Putamen (tissue), 1 donor: ENCODE data around the gene ZFHX3.

Experiments used
- DNase-seq: peaks from one replicate; pipeline ENCODE4 v3.0.0-alpha.2; 2016; ENCODE audit warnings: low spot score

The ZFHX3 gene

DNA sequence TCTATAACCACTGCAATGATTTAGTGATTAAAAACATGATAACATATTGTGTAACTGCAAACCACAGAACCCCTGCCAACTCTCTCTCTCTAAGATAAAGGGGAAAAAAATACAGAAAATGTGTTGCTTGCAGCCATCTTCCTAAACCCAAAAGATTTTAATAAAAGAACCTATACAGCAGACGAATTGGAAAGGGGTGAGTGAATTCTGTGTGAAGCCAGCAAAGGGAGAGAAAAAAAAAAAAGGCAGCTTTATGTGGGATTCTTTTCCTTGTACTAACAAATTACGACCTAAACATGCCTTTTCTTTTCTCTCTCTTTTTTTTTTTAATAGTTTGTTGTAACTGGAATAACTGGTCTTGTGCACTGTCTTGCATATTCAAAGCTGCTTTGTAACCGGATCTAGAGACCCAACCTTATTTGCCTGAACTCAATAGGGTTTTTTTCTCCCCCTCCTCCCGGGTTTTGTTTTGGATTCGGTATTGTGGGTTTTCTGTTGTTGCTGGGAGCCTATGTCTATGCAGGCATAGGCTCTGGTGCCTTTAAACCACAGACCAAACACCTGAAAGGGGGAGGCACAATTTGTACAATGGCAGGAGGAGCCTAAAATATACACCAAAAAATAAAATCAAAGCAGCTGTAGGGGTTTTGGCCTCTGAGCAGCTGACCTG lies 7.0 kb upstream of the ZFHX3 start:
- no peak for DNase-seq

DNA sequence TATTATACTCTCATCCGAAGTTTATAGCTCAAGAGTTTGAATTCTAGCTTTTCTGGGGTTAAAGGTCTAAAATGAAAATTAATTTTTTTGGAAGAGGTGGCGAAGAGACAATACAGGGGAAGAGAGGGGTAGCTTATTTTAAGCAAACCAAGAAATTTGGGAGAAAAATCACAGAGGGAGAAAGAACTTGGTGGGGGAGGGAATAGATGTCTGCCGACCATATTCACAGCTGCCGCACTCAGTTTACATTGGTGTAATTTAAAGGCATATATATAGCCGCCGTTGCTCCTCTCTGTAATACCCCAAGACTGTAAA lies 6.5 kb upstream of the ZFHX3 start:
- no peak for DNase-seq

DNA sequence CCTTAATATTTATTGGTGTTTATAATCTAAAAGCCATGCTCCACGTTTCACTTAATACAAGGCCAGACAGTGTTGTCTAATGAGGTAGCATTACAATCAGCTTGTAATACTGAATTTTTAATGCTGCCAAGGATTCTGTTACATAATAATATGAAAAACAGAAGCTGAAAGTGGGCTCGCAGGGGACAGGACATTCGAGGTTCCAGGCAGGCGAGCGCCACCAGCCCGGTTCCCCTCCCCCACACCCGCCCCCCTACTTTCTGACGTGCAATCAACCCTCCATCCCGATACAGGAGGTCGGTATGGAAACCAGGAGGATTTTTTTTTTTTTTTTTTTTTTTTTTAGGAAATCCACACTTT lies 6.2 kb upstream of the ZFHX3 start:
- DNase-seq = no peak

DNA sequence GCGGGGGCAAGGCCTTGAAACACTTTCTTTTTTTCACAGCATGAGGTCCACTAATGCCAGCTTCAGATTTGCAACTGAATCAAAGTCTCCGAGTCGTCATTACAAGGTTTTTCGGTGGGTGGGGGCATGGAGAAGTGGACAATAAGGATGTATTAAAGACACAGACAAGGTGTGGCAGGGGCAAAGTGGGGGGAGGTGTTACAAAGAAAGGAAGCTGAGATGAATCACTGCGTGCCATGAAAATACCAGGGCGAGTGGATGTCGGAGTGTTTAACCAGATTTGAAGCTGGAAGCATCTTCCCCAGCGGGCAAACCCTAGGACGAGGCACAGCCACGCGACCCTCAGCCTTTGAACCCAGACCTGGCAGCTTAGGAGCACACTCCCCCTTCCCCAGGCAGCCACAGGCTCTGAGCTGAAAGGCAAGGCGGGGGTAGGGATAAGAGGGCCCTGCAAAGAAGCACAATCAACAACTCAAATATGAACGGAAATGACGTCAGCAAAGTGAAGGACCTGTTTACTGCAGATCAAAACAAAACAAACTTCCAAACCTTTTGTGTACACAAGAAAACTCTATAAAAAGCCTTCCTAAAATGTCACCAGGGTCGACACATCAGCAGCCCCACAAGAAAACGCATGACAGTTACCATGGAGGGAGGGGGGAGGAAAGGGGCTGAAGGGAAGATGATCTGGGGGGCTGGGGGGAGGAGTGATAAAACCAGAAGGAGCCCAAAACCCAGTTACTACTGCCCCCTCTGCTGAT lies 5.6 kb upstream of the ZFHX3 start:
- no peak for DNase-seq

DNA sequence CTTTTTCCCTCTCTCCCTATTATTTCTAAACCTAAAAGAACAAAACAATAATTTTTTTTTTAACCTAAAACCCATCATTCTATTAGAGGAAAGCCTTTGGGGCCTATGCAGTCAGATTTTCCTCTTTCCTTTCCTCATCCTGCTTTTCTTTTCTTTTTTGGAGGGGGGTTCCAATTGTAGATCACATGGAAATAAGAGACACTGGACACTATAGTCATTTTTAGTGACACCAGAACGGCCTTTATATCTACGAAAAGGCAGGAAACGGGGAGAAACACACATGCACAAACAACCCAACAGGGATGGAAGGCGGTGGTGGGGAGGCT lies 5.1 kb upstream of the ZFHX3 start:
- DNase-seq = no peak

DNA sequence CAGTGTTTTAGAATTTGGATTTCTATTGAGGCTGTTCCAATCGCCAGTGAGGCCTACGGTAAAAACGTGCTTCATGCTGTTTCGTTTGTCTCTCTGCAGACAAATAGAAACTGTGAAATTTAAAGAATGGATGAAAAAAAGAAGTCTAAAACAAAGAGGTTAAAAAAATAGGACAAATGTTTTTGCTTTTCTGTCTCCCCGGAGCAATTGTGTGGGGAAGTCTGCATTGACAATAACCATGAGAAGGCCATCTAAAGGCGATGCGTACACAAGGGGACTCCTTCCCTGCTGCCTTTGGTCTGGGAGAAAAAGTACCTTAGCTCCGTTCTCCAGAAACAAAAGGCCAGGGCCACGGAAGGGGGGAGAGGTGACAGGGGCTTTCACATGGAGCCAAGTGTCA lies 4.6 kb upstream of the ZFHX3 start:
- DNase-seq = no peak

DNA sequence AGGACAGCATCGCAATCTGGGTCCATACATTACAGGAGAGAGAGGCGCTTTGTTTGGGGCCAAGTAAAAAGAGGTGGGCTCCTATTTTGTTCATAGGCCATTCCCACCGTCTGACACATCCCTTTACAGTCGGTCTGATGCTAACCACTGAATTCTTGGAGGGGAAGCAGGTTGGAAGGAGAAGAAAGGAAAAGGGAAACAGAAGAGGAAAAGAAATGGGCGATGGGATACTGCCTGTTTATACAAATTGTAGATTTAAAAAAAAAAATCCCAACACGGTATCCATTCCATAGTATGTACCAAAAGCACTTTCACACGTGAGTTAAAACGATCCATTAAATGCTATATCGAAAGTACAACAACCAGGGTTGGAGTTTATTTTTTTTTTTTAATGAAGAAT lies 4.0 kb upstream of the ZFHX3 start:
- no peak for DNase-seq

DNA sequence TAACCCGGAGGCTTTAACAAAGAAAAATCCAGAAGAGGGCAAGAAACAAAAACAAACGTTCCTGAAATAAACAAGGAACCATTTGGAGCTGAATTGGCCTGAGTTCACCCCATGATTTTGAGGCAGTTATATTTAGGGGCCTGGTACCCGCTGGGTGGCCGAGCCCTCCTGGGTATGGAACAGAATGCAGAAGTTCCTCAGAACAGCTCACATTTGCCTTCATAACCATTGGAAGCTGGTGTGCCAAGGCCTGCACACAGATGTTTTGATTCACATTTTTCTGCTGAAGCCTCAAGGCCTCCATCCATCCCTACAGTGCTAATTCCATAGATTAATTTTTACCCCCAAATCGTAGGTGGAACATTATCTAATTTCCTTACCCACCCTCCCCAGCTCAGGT lies 3.3 kb upstream of the ZFHX3 start:
- no peak for DNase-seq

DNA sequence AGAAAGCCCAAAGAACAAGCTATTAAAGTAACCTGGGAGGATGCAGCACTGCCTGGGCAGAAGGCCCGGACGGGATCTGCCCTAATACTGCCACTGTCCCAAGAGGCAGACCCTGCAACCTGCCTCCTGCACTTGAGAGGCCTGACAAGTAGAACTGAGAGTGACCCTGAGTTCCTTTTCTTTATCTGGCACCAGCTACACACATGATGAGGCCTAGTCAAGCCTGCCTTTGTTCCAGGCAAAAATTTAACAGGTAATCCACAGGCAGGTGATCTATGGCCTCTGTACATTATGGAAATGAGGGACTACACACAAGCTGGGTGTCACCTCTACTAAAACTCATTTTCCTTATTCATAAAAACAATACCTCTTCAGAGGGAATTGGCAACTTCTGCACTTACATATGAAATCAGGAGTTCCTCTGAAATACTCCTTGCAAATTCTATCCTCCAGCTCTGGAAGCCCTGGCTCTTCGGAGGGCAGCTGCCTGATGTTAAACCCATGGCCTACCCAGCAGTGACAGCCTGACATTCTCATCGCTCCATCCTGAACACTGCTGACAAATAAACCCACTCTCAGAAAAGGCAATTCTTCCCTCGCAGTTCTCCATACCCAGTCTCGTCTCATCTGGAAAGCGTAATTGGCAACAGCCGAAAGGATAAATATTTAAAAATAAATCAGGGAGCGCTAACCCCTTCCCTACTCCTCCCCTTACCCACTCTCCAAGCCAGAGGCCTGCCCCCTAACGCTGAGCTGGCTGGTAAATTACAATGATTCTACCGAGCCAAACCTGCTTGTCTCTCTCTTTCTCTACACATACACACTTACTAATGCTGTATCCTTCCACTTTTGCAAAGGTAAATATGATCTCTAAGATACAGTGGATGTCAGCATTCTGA lies 2.5 kb upstream of the ZFHX3 start:
- DNase-seq = no peak

DNA sequence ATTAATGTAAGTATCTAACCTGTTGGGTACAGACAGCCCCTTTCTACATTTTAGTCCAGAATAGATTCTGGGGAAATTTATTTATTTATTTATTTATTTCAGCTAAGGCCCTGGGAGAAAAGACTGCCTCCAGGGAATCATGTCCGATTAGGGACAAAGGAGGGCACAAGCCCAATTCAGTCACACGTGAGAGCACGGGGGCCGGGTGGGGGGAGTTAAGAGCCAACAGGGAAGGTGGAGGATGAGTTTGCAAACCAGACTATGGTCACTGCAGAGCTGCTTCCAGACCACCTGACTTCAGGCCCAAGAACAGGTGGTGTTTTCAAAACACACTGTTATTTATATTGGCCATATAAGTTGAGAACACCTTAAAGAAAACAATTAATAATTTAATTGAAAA lies 1.6 kb upstream of the ZFHX3 start:
- no peak for DNase-seq

DNA sequence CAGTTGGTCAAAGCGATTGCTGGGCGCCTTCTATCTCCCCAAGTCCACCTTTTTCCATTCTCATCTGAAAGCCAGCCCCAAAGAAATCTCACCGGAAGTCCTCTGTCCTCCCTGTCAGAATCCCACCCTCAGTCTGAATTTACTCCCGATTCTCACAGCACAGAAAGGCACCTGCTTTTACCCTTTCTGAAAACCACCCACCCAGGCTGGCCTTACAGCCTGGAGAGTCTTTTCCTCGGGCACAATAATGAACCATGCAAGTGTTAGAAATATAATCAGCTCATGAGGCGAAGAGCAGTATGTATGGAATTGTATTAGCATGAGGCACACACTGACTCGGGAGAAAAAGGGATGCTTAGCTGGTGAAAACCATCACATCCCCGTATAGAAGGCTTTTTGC lies 1.2 kb upstream of the ZFHX3 start:
- no peak for DNase-seq

DNA sequence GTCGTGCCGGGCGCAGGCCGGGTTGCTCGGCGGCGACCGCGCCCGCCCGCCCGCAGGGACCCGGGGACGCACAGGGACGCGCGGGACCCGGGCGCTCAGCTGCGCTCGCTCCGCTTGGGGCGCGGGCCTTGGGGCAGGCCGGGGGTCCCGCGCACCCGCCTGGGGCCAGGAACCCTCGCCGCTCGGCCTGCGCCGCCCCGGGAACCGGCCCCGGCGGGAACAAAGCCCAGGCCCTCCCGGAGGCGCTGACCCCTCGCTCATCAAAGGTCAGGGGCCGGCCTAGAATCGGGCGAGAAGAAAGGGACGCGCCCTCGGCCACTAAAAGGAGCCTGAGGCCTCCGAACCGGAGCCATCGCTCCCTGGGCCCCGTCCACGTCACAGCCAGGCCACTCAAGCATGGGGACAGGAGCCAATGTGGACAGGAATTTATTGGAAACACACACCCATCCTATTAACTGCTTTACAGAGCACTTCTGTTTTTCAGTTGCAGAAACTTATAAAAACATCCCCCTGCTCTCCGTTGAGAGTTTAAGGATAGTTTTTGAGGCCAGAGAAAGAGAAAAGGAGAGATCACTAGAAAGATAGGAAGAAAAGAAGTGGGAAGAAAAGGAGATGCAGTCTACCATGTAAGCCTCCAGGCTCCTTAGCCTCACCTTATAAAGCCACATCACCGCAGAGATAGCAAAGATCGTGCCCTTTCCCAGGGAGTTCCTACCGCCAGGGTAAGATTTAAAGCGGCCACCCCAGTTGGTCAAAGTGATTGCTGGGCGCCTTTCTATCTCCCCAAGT lies 558 bp upstream of the ZFHX3 start:
- no peak for DNase-seq

DNA sequence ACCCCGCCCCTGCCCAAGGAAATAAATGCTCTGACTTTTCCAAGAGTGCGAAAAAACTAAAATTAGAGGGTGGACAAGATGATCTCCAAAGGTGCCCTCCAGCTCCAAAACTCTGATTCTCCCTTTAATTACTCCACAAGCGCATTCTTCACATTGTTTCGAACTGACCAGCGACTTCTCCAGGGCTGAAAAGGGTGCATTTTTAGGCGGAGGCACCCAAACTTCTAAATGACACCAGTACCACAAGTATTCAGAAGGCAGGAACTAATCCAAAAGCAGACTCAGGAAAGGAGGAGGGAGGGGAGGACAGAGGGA lies 750 bp downstream of the ZFHX3 start:
- no peak for DNase-seq

DNA sequence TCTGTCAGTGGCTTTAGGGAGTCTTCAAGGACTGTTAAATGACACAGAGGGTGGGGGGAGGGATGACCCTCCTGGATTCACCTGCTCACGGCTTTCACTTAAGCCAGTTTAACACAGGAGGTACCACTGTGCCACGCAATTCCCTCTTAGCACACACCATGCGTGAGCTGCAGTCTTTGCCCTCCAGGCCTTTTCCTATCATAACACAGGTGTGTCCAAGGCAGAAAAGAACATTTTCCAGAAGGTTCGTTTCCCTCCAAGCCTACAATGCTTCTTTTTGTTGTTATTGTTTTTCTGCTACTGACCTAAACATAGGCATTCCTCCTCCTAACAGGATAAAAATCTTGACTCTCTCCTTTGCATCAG lies 1.1 kb downstream of the ZFHX3 start:
- no peak for DNase-seq

DNA sequence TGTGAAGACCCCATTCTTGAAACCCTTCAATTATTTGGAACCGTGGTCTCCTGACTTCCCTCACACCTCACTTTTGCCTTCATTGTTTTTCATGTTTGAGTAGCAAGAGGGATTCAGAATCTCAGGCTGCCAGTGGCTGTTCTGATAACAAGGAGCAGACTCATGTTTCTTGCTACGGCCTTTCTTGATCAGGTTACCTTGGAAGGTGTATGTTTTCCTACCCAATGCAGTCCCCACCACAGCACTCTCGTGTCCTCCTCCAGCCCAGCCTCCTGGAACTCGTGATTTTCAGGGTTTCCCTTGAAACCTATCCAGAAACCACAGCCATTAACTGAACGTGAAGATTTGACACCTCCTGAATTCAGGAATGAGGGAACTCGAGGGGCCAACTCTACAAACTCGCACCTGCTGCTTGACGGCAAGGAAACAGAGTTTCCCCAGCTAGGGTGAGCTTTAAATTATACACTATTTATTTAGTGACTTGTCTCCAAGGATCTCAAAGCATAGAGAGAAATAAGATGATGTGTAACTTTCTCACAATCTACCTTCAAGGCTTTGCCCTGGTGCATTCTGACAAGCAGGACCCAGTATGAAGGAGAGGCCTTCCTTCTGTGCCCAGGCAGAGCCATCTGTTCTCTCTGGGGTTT lies 1.6 kb downstream of the ZFHX3 start:
- no peak for DNase-seq

DNA sequence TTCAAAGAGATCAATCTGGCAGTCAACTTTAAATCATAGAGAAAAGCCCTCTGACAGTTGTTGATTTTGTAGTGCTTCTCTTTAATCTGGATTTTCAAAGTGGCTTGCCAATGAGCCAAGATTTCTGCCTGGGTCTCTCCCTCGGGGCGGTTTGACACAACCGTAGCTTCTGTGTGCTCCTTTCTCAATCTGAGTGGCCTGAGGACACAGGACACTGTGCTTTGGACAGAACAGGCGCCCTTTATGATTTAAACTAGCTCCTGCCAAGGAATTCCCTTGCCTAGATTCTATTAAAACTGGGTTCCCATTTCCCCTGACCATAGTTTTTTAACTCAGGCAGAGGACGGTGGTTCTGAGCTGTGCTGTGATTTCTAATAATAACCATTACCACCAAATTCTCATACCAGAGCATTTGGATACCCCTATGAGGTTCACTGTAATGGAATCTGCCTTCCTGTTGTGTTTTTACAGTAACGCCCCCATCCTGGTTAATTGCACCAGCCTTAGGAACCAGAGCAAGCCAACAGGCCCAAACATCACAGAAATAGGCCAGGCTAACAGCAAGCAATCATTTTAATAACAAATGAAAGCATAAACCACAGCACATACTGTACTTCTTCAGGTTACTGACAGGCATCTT lies 4.0 kb downstream of the ZFHX3 start:
- no peak for DNase-seq

DNA sequence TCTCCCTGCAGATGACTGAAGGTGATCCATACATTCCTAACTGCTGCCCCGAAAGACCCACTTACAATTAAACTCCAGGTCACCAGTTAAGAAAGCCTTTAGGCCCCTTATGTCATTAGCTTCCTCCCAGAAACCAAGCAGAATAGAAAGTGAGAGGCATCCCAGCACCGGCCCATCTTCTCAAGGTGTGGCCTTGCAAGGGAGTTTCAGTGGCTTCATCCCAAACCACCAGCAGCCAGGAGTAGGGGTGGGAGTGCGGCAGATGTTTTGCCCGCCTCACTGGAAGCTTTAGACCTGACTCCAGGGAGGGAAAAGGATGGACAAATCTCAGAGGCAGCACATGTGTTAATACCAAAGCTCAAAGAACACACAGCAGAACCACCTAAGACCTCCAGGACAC lies 5.1 kb downstream of the ZFHX3 start:
- DNase-seq = no peak

DNA sequence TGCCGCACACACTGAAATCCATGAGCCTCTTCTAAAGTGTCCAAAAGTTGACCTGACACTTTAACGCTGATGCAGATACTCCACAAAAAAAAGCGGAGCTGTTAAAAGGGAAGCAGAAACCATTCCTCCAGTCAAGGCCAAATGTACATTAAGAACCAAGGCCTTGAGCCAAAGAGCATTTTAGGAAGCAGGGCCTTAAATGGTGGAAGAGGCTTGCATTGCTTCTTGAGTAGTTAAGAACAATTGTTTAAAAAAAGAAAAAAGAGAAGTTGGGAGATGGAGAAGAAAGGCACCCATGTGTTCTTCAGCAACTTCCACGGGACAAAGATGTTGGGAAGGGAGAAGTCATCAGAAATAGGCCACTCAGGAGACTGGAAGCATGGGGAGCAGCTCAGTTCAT lies 6.3 kb downstream of the ZFHX3 start:
- DNase-seq = no peak

DNA sequence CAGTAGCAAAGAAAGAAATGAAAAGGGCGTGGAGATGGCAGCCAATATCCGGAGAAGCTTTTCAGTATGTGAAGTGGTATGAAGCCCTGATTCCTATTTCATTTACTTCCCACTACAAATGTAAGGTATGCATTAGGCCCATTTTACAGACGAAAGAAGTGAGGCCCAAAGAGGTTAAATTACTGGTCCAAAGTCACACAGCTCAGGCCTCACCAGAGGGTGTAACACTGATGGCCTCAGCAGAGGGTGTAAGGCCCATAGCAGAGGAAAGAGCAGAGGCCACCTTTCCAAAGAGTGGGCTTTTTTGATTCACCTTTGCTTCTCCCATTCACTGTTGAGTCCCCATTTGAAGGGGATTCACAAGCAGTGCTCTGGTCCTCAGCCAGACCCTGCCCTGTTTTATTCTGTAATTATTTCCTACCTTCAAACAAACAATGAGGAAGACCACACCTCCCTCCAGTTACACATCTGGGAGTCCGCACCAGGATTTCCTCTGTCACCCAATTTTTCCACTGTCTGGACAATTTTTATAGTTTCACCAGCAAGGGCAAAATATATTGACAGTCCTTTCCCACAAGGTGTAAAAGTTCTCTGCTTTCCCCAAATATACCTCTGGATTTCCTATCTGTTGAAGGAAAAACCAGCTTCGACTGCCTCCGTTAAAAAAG lies 7.1 kb downstream of the ZFHX3 start:
- no peak for DNase-seq

DNA sequence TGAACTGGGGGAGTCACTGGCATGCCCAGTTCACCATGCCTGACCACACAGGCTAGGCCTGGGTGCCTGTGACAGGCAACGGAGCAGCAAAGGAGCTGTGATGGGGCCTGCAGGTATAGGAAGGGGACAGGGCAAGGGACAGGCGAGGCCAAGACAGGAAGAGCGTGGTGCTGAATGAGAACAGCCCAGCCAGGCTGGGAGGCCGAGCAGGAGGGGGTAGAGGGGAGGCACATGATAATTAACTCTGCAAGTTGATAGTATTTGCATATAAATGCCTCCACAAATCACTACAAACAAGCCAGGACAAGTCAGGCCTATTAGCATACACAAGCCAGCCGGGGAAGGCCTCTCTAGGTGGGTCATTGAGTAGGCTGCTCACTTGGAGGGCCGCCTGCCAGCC lies 7.8 kb downstream of the ZFHX3 start:
- no peak for DNase-seq

DNA sequence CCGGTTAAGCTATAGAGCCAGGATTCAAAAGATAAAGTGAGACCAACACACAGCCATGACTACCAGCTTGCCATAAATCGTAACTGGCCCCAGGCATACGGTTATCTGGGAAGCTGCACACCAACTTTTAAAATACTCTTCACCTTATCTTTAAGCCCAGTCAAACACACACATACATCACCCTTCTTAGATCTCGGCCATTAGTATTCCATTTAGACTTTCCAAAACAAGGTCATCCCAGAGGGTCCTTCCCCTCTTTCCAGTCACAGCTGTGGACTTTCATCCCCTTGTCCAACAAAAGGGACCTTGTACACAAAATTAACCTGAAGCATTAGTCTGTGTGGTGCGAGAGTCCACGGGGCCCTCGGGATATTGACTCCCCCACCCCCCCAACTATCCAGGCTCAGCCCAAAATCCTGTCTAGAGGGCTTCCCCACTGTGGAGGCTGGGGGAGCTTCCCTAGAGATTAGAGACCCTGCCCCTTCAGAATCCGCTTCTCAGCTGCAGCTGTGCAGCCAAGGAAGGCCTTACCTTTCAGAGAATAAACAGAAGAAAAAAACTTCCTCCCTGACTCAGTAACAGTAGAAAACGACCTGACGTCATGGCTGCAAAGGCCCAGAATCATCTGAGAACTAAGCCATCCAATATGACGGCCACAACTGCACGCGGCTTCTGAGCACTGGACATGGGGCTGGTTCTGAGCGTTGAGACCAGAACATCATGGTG lies 9.9 kb downstream of the ZFHX3 start:
- no peak for DNase-seq
